Measurements from ENCODE around the gene CHST9.

GRCh38 chr18:27188309-27188708, 3.2 kb upstream of the CHST9 start:
- TF ChIP-seq CTCF (IDR thresholded peaks at IDR 0.05 in 8 of 11, conservative IDR thresholded peaks at IDR 0.05 in 3 of 11) (no peak), POLR2A (IDR thresholded peaks at IDR 0.05) (no peak)
